NCI-H2081 (cell line): ENCODE results near the gene CDCA7L.
"Not testable (repeated sequence)": the region's sequence is repeated elsewhere in the genome, so short reads cannot be mapped to it uniquely, and the experiment has no call there.

Experiments
- DNase-seq, 2 experiments: peaks; one replicate each; lab custom pipeline; 2025; lab: John Stamatoyannopoulos, UW

Gene CDCA7L

DNA sequence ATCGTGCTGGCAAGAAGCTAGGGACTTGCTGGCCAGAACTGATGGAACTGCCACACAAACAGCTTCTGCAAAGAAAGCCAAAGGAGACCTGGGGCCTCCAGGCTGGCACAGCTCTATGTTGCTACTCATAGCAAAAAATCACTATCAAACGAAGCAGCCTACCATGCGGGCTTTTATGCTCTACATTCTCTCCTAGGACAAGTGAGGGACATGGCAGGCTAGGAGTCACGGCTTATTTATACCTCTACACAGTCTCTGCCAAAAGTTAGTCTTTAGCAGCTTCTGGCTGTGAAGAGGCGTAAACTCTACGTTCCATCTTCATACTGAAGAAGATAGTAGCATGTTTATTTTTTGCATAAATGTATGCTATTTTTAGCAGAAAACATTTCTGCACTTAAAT is 35.4 kb downstream of the CDCA7L start:
- DNase-seq = no peak

DNA sequence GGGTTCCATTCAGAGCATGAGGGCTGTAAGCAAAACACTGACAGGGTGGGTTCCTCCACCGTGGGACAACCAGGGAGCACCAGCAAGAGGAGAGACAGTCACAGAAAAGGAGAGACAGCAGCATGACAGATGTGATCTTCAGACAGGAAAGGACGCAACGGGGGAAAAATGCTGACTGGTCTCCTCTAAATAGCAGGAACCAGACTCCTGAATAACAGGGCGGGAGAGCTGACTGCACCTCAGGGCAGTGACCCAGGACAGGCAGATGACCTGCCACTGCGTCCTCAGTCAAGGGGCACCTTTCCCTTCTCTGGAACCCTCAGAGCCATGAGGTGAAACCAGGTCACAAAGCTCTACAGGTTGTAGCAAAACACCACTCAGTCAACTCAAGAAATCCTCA is 37.0 kb downstream of the CDCA7L start:
- DNase-seq = no peak

DNA sequence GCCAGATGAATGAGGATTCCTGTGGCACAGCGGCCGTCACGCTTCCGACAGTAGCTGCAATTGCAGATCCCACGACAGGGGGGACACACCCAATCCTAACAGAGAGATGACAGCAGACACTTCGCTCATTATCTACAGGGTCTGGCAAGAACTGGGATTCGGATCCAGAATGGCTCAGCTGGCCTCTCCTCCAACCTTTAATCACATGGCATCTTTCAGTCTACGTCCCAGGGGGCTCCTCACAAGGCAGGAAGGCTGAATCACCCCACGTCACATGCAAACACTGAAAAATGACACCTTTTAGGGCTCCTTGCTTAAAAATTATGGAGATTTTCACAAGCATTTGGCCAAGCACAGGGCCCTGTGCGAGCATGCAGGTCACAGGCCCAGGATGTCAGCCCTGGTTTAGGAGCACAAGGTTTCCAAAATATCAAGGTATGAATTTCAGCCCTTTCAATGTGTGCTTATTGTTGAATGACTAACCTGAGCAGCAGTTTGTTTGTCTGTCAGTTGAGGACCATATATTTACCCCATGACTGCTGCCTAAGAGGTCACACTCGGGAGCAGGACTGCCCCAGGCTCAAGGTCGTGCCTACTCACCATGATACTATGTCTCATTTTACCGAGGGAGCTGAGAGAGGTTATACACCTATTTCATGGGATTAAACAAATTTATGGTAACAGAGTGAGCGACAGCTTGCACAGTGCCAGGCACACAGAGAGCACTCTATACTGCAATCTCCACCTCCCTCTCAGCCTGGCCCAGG is 42.5 kb downstream of the CDCA7L start:
- no peak for DNase-seq

DNA sequence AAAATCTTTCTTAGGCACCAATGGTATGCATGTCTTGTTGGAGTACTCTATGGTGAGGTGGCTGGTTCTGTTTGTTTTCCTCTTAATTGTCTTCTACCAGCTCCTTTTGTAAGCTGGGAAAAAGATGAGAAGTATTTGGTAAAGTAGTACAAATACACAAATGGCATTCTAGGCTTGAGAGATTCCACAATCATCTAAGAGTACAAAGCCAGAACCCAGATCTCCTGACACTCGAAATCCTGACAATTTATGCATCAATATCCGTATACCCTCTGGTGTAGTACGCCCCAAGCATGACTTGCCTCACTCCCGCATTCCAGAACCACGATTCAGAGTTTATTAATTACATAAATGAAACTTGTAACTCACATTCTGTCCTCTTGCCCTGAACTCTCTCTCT is 43.5 kb downstream of the CDCA7L start:
- no peak for DNase-seq

DNA sequence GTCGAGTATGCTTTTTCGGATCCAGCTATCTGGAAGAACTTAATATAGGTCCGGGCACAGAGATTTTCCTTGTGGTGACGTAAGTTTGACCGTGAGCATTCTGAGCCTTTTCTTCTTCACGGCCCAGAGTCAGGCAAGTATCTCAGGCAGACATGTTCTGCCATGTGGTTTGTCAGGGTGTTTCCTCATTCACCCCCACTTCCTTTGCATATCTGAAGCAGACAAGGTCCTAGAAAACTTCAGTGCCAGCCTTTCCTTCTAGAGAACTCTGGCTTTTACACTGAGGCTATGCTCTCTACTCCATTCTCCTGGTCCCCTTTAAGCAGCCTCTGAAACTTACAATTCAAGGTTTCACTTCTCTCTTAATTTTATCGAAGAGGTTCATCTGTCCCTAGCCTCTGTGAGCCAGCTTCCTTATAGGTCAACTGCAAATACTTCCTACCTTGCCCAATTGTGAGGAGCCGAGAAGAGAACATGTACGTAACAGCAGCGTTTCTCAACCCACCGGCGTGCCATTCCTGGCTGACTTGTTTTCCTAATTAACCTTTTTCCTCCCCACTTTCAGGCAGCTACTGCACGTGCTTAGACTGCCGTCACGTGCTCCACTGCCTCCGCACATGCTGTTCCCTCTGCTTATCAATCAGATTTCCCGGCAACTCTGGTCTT is 47.3 kb downstream of the CDCA7L start:
- no peak for DNase-seq

DNA sequence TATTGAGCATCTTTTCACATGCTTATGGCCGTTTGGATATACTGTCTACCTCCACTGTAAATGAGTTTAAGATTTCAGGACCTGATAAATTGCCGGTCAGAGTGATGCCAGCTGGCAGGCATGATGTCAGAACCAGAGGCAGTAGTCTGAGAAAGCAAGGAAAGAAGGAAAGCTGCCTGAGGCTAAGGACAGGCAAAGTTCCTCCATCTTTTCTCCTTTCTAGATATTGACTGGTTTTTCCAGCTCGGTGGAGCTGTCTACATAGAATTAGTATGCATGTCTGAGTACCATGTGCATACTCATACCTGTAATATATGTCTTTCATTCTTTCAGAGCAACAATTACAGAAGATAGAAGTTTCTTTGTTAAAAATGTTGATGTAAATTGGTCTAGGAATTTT is 52.3 kb downstream of the CDCA7L start:
- DNase-seq = no peak

DNA sequence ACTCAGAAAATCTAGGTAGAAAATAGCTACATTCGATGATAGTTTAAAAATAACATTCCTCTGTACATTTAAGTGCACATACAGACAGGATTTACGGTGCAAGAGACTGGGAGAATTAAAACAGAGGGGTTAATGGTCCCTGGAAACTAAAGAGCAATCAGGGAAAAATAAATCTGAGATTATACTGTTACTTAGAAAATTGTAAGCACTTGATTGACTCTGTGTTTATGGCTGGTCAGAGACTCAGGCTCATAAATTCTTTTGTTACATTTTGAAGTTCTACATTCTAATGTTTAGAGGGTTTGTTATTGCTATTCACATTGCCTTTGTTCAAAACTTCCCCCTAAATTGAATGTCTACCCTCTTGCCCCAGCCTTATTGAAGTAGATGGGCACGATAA is 54.4 kb downstream of the CDCA7L start:
- DNase-seq = no peak

DNA sequence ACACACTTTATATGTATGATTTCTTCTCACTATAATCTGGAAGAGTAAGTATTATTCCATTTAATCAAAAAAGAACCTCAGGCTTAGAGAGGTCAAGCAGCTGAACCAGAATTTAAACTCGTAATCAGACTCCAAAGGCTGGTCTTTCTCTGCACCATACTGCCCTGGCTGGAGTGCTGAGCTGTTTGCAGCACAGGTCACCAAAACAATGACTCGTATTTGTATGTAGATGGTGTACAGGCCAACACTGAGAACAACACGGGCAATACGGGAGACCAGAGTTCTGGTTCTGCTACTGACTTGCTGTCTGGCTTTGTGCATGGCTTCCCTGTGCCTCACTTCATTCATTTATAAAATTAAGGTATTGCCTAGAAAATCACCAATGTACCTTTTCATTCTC is 57.9 kb downstream of the CDCA7L start:
- no peak for DNase-seq

DNA sequence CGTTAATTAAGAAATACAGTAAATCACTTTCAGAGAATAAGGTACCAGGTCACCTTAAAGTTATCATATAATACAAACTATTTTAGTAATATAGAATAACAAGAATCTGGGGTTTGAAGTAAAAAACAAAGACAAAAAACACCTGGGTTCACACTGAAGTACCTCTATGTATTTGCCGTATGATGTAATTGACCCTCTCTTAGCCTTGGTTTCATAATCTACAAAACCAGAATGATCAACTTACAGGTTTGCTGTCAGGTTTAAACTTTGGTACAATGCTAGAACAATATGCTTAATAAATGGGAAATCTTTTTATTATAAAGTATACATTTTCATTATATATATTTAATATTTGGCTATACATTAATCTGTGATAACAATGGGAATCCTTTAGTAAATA is 58.3 kb downstream of the CDCA7L start:
- no peak for DNase-seq

DNA sequence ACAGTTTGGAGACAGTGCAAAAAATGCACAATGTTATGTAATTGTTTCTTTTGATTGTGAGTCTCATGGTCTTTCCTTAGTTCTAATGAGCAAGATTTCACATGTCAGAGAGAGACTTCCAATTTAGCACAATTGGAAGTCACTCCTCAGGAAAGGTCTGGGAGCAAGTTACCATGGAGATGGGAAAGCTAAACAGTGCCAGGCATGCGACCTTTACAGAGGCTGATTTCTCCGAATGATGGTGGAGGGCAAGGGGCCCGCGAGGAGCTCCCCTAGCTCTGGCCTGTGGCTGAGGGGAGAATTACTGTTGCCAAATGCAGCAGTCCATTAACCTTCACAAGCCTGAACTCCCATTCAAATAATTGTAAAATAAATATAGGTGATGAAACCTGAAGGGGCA is 59.3 kb downstream of the CDCA7L start:
- peak in 1 of 2 experiments; percentile 34 for DNase-seq

DNA sequence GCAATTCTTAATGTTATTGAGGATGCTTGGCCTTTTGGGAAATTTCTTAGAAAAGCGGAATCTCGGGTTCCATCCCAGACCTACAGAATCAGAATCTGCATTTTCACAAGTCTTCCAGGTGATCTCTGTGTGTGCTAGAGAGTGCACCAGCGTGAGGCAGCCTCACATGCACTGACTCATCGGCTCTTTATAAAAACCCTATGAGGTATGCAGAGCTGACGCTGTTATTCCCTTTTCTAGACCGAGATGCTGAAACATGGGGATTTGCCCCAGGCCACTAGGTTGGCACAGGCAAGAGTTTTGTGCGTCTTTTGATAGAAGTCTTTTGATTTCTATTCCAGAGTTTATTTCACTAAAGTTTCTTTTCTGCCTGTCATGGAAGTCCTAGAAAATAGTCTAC is 61.2 kb downstream of the CDCA7L start:
- no peak for DNase-seq

DNA sequence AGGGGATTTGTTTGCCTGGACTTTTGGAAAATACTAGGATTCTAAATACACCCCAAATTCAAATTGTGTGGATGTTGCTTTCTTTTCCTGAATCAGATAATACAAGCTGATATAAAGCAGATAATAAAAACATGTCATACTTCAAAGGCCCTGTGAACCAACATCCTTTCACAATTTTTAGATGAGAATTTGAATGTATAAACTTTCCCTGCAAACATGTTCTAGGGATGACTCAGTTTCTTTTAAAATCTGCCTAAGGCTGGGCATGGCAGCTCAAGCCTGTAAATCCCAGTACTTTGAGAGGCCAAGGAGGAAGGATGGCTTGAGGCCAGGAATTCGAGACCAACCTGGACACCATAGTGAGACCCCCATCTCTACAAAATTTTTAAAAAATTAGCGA is 62.2 kb downstream of the CDCA7L start:
- not testable (repeated sequence) for DNase-seq

DNA sequence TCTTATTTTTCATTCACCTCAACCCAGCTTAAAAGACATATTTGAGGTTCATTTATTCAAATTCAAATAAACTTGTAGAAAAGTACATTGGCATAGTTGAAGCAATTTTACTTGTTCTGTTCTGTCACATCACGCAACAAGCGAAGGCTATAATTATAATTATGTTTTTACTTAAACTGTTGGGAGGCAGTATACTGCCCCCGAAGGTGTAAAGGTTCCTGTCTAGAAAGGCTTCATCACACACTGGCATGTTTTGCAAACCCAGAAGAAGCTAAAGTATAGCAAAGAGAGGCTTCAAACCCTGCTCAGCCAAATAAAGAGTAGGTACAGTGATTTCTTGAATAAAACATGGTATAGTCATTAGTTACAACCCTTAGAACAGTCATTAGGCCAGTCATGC is 62.6 kb downstream of the CDCA7L start:
- no peak for DNase-seq

DNA sequence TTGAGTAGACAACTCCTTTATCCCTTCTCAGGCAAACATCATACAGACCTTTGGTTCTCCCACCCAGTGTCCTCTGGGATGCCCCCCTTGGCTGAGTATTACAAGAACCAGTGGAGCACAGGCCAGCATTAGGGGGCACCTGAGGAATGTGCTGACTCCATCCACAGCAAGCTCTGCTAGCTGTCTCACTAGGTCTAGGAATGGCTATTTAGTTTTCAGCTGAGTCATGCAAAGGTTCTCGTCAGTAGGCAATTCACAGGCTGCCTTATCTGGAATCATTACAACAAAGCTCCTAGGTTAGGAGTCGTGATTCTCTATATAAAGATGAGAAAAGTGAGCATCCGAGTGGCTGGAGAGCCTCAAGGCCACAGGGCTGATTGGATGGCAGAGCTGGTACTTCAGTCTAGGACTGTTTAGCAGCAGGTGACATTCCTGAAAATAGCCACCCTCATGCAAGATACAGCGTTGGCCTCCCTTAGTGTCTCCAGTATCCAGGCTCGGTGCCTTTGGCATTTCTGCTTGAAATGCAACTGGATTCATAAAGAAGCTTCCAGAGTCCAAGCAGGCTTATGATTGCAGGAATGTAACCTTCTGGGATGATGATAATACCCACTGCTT is 75.8 kb downstream of the CDCA7L start:
- DNase-seq = no peak

DNA sequence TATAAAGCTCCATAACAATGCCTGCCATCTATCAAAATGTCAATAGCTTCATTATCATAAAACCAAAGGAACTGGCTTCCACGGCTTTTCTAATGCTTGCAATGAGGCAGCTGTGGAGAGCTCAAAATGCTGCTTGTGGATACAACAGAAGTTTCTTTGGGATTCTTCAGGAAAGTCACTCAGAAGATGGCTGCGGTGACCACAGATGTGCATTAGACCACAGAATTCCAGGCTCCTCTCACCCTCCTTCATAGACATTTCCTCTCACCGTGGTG is 77.2 kb downstream of the CDCA7L start:
- DNase-seq = no peak

DNA sequence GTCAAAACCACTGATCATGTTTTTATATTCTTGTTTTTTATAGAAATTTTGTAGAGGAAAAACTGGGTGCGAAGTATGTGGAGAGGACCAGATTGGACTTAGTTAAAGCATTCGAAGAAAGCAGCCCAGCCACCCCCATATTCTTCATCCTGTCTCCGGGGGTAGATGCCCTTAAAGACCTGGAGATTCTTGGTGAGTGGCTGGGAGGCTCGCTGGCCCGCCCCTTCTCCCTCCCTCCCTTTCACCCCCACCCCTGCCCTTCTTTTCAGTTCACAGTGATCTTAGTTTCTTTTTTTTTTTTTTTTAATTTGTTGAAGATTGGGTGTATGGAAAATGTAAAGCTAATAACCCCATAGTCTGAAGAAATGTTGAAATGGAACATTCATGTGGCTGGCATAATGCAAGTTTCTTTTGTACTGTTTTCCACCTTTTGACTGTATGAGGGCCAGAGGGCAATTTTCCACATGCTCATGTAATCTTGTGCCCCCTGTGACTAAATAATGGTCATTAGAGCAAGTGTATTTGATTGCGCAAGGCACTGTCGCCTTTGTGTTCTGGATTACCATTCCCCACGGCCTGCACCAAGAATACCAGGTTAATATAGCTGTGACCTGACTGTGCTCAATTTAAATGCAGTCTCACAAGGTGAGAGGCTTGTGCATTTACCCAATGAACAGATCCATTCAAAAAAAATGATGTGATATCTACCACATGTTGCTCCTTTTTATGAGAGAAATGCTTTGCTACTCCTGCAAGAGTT is 77.7 kb downstream of the CDCA7L start:
- peak in 1 of 2 experiments; percentile 31 for DNase-seq

DNA sequence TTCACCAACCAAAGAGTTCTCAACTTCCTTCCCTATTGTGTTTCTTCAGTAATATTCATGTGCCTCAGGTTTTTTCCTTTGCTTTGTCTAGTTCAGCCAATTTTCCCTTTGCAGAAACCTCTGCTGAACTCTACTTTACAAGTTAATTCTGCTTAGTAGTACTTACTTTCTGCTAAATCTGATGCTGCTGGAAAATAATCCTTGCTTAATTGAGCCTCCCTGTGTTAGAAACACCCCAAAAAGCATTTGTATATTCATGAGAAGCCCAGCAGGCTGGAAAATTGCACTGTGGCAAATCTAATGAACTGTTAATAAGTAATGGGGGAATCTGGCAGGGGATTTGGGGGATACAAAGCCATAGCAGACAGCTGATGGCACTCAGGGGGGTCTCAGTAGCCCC is 78.5 kb downstream of the CDCA7L start:
- no peak for DNase-seq

DNA sequence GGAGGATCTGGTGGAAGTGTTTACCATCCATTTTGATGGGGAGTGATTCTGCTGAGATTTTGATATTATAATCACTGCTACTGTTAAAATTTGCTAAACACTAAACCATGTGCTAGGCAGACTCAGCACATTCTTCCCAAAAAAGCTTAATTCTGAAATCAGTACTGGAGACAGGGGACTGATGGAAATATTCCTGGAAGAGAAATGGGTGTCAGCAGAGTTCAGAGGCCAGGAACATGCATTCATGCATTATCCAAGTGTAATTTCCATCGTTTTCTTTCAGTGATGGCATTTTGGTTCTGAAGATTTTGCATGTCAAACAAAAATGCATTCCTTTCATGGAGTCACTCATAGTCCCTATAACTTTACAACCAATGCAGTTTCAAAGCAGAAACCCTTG is 79.0 kb downstream of the CDCA7L start:
- DNase-seq = no peak

DNA sequence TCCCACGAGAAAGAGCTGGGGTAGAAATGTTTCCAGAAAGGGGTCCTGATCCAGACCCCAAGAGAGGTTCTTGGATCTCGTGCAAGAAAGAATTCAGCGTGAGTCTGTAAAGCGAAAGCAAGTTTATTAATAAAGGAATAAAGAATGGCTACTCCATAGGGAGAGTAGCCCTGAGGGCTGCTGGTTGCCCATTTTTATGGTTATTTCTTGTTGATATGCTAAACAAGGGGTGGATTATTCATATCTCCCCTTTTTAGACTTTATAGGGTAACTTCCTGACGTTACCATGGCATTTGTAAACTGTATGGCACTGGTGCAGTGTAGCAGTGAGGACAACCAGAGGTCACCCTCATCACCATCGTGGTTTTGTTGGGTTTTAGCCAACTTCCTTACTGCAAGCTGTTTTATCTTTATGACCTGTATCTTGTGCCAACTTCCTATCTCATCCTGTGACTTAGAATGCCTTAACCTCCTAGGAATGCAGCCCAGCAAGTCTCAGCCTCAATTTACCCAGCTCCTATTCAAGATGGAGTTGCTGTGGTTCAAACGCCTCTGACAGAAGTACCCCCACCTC is 80.0 kb downstream of the CDCA7L start:
- not testable (repeated sequence) for DNase-seq

DNA sequence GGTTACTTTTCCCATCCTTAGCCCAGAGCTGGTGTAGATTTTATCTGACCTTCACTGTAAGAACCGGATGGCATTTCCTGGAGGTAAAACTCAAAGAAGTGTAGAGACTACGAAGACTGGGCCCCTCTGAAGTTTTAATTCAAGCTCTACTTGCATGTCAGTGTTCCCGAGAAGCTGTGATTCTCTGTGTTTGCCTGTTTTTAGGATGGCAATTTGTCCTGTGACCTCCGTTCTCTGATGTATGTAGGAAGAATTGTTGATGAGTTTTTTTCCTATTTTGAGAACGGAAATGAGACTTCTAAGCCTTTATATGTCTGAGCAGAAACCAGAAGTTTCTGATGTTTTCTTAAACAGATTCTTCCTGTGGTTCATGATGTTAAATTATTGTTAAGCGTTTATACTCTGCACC is 94.1 kb downstream of the CDCA7L start:
- no peak for DNase-seq
